SK-N-MC (cell line): ENCODE results near the gene MIB1.

Source experiments
- EZH2 ChIP-seq: fragments of 200-600 bp; sonication (generic); IDR thresholded peaks from one replicate; pipeline ENCODE4 v1.6.1; 2017; ENCODE audit warnings: antibody characterized with exemption
- POLR2AphosphoS5 ChIP-seq: IDR thresholded peaks from 2 replicates; pipeline ENCODE4 v1.6.1; 2012; ENCODE audit warnings: mild to moderate bottlenecking, low read depth, low read length, borderline replicate concordance

GRCh38 chr18:21853016-21853415, 112.4 kb downstream of the MIB1 start:
- TF ChIP-seq POLR2AphosphoS5 = no peak
- TF ChIP-seq EZH2 = no peak
